ENCODE measurements around the gene CHST8.

CHST8 gene

DNA sequence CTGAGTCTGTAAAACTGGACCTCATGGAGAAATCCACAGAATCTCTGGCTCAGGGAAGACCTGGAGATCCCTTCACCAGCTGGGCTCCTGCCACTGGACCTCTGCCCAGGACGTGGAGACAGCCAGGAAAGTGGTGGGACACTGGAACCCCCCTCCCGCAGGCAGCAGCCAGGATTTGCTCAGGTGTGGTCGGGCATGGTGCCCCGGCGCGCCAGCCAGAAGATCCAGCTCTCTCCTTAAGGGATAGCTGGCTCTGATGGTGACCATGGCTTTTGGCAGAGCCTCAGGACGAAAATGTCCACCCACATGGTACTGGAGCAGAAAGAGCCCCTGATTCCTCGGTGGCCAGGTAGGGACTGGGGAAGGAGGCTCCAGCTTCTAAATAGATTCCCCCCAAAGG is 148.4 kb downstream of the CHST8 start:
- no peak for ATAC-seq
- DNase-seq = no peak

DNA sequence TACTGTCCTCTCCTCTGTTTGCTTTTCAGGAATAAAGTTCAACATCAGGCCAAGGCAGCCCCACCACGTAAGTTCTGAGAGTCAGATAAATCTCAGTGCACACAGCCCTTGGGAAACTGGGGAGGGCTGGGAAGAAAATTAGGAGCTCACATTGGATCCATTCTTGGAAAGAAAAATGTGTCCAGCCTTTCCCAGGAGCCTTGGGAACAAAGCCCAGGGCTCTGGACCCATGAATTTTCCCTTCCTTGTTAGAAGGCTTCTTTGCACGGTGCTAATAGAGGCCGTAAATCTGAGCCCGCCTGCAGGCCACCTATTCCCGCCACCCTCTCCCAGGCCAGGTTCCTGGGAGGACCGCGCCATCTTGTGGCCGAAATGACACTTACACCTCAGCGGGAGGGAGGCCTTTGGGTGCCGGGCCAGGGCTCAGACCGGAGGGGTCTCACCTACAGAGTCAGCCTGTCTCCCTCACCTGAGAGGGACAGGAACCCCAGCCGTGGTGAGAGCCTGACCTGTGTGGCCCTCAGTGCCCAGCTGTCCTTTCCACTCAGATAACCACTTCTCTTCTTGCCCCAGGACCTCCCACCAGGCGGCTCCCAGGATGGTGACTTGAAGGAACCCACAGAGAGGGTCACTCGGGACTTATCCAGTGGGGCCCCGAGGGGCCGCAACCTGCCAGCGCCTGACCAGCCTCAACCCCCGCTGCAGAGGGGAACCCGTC is 149.8 kb downstream of the CHST8 start:
- ATAC-seq (peak; percentile 63), DNase-seq (peak; percentile 81)

DNA sequence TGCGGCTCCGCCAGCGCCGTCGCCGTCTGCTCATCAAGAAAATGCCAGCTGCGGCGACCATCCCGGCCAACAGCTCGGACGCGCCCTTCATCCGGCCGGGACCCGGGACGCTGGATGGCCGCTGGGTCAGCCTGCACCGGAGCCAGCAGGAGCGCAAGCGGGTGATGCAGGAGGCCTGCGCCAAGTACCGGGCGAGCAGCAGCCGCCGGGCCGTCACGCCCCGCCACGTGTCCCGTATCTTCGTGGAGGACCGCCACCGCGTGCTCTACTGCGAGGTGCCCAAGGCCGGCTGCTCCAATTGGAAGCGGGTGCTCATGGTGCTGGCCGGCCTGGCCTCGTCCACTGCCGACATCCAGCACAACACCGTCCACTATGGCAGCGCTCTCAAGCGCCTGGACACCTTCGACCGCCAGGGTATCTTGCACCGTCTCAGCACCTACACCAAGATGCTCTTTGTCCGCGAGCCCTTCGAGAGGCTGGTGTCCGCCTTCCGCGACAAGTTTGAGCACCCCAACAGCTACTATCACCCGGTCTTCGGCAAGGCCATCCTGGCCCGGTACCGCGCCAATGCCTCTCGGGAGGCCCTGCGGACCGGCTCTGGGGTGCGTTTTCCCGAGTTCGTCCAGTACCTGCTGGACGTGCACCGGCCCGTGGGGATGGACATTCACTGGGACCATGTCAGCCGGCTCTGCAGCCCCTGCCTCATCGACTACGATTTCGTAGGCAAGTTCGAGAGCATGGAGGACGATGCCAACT is 150.5 kb downstream of the CHST8 start:
- ATAC-seq (no peak), DNase-seq (no peak)

DNA sequence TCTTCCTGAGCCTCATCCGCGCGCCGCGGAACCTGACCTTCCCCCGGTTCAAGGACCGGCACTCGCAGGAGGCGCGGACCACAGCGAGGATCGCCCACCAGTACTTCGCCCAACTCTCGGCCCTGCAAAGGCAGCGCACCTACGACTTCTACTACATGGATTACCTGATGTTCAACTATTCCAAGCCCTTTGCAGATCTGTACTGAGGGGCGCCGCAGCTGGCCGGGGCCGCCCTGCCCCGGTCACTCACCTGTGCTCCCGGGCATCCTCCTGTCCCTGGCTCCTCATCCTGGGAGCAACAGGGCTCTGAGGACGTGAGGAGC is 151.1 kb downstream of the CHST8 start:
- ATAC-seq (no peak), DNase-seq (no peak)

DNA sequence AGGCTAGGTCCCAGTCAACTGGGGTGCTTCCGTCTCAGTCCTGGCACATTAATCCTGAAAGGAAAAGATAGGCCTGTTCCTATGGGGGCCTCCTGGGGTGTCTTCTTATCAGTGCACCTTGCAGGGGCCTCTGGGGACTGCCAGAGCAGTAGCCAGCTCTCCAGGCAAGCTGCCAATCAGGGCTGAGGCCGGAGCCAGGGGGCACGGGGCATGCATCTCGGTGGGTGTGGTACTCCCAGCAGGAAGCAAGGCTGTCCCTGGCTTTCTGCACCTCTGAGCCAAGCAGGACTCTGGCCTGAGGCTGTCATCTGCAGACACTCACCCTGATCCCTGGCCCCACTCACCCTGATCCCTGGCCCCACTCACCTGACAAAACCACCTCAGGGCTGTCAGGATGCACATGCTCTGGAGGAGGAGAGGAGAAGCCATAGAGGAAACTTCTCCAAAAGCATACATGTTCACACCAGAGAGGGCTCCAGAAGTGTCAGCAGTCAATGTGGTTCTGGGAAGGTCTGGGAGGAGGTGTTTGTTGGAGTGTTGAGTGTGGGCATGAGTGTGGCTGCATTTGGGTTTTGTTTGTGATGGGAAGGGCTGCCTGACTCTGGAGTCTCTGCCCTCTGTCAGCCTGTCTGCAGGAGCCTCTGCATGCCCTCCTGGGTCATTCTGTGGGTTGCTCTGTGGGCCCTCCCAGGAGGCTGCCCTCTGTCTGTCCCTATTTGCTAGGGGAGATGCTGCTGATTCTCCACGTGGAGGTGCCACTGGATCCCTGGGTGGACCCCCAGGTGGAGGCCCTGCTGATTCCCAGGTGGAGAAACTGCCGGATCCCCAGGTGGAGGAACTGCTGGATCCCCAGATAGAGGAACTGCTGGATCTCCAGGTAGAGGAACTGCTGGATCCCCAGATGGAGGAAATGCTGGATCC is 152.2 kb downstream of the CHST8 start:
- DNase-seq (no peak), ATAC-seq (no peak)

DNA sequence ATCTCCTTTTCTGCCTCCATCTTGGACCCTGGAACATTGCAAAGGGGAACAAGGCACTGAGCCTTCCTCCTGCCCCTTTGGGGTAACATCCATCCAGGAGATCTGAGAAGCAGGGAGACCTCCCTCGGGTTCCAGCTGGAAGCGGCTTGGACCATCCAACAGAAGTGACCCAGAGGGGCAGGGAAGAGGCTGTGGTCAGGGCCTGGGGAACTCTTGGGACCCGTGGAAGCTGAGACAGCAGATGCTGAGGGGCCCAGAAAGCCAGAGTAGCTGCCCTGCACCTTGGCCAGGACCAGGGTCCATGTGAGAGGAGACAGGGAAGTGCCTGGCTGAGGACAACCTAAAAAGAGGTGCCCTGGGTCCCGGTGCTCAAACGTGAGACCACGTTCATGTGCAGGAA is 153.0 kb downstream of the CHST8 start:
- ATAC-seq (no peak), DNase-seq (no peak)

DNA sequence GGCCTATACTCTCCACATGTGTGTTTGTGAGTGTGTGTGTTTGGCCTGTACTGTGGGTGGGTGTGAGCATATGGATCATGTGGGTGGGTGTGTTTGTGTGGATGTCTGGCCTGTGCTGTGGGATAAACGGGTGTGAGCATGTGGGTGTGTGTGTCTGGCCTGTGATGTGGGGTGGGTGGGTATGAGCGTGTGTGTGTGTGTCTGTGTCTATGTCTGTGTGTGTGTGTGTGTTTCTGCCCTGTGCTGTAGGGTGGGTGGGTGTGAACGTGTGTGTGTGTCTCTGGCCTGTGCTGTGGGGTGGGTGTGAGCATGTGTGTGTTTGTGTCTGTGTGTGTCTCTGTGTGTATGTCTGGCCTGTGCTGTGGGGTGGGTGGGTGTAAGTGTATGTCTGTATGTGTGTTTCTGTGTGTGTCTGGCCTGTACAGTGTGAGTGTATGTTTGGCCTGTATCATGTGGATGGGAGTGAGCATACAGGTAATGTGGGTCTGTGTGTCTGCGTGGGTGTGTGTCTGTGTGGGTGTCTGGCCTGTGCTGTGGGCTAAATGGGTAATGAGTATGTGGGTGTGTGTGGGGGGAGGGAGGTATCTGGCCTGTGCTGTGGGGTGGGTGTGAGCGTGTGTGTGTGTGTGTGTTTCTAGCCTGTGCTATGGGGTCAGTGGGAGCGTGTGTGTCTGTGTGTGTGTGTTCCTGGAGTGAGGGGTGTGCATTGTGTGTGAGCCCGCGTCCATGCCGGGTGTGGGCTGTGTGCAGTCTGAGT is 154.2 kb downstream of the CHST8 start:
- DNase-seq = no peak
- no peak for ATAC-seq

DNA sequence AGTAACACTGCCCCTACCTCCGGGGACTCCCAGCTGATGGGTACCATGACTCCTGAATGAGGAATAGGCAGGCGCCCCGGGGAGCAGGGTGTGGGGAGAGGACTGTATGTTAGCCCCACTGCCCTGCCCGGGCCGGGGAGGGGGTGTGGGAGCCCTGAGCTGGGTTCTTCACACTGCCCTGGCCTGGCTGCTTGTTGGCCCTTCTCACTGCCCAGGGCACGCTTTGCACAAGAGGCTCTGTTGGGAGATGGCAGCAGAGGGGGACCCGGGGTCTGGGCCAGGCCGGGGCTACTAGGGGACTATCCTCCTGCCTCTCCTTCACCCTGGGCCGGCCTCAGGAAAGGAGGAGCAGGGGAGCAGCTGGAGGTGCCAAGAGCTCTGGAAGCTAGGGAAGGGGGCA is 155.6 kb downstream of the CHST8 start:
- no peak for DNase-seq
- no peak for ATAC-seq

DNA sequence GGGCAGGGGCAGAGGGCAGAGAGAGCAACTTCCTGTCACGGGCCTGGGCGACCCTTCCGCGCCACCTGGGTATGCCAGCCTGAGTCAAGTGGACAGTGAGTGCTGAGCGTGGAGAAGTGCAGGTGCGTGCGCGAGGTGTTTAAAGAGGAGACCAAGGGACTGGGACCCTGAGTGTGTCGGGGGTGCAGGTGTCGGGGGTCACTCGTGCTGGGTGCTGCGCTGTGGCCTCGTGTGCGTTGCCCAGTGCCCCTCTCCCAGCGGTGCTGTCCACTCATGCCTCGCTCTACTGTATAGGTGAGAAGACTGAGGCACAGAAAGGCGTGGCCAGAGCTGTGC is 156.0 kb downstream of the CHST8 start:
- DNase-seq (no peak), ATAC-seq (no peak)

DNA sequence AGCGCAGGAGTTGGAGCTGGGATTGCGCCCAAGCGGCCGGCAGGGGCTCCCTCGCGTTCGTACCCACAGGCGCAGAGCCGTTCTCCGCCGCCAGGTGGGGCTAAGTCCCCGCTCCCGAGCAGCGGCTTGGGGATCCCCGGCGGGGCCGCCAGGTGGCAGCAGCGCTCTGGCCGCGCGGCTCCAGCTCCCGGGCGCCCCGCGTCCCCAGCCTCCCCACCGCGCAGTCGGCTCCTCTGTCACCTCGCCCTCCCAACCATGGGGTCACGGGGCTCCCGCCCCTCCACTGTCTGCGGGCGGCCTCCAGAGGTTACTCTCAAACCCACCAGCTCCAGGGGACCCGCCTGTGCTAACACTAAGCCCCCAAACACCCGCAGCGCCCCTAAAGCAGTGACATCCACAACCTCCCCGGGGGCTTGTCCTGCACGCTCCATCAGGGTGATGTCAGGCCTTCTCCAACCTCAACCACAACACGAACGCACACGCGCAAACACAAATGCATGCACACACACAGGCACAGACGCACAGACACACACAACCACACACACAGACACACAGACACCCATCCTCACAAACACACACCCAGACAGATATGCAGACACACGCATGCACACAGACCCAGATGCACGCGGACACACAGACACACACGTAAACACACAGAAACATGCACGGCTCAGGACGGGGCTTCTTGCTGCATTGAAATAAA is 156.5 kb downstream of the CHST8 start:
- DNase-seq = peak; percentile 91

DNA sequence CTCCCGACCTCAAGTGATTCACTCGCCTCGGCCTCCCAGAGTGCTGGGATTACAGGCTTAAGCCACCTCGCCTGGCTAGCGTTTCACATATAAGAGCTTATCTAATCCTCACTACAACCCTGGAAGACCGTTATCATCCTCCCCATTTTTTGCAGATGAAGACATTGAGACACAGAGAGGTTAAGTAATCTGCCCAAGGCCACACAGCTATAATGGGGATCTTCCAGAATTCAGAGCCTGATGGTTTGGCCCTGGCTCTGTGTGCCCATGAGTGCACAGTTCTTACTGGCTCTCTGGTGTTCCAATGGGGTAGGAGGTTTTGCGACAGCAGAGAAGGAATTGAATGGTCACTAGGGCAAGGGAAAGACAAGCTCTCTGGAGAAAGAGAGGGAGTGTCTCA is 158.1 kb downstream of the CHST8 start:
- ATAC-seq (no peak), DNase-seq (no peak)

More for the DNA sequence above, 156.5 kb downstream of the CHST8 start:
- ATAC-seq = peak; percentile 77

DNA sequence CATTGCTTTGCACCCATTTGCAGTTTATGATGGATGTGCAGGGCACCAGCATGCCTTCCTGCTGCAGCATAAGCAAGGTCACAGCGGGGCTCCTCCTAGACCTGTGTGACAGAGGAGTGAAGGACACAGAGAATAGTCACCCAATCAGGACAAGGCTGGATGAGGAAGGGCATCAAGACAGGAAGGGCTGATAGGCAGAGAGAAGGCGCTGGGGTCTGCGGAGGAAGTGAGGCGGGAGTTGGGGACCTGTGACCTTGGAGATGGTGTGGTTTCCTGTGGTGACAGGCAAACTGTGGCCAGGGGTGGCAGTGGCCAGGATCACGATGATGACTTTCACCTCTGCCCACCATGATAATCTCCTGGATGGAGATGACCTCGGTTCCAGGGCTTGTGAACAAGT is 158.5 kb downstream of the CHST8 start:
- DNase-seq (no peak), ATAC-seq (no peak)

DNA sequence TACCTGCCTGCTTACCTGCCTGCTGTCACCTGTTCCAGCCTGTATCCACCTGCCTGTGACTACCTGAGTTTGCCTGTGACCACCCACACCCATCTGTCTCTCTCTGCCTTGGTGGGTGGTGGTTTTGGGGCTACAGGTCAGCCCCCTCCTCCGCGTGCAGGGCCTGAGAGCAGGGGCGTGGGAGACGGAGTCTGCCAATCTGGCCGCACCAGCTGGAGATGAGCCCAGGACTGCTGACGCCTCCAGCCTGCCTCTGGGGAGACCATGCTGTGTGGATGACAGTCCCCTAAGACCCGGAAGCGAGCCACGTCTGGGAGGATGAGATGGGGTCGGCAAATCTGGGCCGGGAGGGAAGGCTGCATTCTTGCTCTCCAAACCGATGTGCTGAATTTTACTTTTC is 159.0 kb downstream of the CHST8 start:
- ATAC-seq (no peak), DNase-seq (no peak)

DNA sequence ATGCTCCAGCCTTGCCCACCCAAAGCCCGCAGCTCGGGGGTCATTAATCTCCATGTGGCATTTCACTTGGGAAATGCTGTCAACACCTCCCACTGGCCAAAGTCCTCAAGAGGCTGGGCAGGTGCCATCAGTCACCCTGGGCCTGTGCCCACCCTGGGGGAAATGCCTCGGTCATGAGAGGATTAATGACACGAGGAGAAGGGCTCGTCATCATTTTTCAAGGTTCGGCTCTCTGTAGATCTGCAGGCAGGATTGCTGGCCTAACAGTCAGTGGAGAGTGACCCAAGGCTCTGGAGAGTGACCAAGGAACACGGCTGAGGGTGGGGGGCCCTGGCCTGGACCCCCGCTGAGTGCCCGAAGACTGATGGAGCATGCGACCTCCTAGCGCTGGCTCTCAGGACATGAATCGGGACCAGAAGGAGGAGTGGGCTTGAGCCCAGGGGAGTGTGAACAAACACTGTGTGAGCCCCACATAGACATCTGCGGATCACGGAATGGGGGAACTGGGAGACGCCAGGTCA is 159.7 kb downstream of the CHST8 start:
- ATAC-seq (no peak), DNase-seq (no peak)

DNA sequence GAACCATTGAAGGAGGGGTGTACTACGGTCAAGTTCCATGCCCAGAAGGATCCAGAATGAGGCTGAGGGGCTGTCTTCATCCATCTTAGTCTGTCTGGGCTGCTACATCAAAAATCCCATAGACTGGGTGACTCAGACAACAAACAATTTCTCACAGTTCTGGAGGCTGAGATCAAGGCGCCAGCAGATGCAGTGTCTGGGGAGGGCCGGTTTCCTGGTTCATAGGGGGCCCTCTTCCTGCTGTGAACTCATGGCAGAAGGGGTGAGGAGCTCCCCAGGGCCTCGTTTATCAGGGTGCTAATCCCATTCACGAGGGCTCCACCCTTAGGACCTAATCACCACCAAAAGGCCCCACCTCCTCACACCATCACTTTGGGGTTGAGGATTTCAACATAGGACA is 160.2 kb downstream of the CHST8 start:
- no peak for DNase-seq
- no peak for ATAC-seq

DNA sequence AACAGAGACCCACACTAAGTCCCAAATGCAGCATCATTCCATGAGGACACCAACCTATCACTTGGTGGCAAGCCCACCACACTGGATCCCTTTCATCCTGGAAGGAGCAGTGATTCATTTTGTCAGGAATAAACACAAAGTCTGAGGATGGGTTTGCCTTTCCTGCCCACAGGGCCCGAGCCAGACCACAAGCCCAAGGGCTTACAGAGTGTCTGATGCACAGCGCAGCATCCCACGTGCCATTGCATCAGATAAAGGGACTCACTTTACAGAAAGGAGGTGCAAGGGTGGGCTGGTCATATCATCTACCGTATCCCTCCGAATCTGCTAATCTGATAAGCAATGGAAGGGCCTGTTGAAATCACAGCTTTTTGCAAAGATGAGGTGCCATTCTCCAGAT is 162.7 kb downstream of the CHST8 start:
- no peak for DNase-seq
- no peak for ATAC-seq

DNA sequence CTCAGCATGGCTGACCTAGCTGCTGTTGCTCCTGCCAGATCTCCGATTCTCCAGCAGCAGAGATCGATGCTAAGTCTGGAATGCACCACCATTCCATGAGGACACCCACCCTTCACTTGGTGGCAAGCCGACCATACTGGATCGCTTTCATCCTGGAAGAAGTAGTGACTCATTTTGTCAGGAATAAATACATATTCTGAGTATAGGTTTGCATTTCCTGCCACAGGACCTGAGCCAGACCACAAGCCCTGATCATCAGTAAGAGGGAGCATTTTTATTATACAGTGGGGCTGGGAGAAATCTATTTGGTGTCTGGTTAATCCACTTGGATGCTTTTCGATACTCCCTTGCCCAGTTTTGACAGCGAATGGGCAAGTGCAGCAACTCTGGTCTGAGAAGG is 164.0 kb downstream of the CHST8 start:
- no peak for DNase-seq
- ATAC-seq = no peak

DNA sequence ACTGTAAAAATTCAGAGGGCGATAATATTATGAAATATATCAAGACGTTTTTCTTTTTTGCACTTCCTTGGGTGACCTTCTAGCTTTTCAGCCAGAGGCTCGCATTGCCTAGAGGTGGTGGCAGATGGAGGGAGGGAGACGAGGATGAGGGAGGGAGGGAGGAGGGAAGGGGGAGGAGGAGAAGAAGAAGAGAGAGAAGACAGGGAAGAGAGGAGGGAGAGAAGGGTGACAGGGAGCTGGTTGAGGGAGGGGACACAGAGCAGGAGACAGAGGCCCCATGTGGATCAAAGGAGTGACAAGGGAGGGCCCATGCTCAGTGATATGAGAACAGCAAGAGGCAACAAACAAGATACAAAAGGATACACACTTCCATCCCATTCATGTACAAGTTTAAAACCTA is 166.9 kb downstream of the CHST8 start:
- no peak for ATAC-seq

DNA sequence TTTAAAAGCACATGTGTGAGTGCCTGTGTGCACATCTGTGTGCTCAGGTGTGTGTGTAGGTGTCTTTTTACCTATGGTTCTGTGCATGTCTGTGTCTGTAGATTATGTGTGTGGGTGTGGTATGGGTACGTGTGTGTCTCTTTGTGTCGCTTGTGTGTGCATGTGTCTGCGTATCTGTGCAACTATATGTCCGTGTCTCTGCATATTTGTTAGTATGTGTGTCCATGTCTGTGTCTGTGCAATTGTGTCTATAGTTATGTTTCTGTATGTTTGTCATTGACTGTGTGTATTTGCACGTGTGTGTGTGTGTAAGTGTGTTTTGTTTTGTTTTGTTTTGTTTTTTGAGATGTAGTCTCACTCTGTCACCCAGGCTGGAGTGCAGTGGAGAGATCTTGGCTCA is 167.6 kb downstream of the CHST8 start:
- DNase-seq (no peak), ATAC-seq (no peak)

More for the DNA sequence above, 166.9 kb downstream of the CHST8 start:
- DNase-seq = no peak

DNA sequence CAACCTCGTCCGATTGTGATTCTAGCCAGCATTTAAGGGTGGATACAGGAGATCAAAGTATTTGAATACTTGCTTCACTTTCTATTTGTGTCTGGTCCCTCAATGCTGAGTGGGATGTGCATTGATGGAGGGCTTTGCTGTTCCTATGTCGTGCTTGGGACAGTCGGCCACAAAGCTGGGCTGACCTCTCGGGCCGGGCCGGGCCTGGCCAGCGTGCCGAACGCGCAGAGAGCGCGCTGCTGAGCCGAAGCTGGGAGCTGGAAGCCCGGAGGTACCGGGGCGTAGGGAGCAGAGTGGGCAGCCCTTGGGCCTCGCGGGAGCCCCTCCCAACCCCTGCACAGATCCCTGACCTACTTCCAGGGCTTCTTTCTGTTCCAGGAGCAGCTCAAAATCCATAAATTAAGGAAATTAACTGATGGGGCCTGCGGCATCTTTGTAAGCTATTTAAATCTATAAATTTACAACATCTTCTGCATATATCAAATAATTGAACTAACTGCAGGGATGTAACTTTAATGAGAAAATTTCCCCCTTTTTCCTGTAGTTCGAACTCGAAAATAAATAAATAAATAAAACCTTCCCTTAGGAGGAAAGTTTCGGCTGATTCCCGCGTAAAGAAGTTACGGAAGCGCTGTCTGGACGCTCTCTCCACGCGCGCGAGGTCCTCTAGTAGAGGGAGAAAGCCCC is 173.1 kb downstream of the CHST8 start:
- DNase-seq (no peak), ATAC-seq (no peak)

Data from stimulated activated naive CD8-positive, alpha-beta T cell treated with anti-CD3 and anti-CD28 coated beads, Interleukin-15, Interleukin-2, amounts not matched to agents 100 U/mL and 50 U/mL, for 24 hours (primary cell).